ENCODE data around the gene NWD2.

NWD2 gene

GRCh38 chr4:37305984-37306383, 61.4 kb downstream of the NWD2 start:
- DNase-seq: no peak

- no peak for DNase-seq
Observed at GRCh38 chr4:37317104-37317643, 72.6 kb downstream of the NWD2 start.

GRCh38 chr4:37320513-37321235, 76.1 kb downstream of the NWD2 start:
- DNase-seq: no peak

GRCh38 chr4:37322122-37322521, 77.6 kb downstream of the NWD2 start:
- no peak for DNase-seq

GRCh38 chr4:37324546-37324945, 80.0 kb downstream of the NWD2 start:
- DNase-seq: peak in 1 of 2 donors; percentile 32

- no peak for DNase-seq
Observed at GRCh38 chr4:37326852-37327251, 82.3 kb downstream of the NWD2 start.

- no peak for DNase-seq
Observed at GRCh38 chr4:37338972-37339371, 94.4 kb downstream of the NWD2 start.

GRCh38 chr4:37358748-37359147, 114.2 kb downstream of the NWD2 start:
- DNase-seq: no peak

GRCh38 chr4:37359261-37359660, 114.7 kb downstream of the NWD2 start:
- DNase-seq: no peak

- no peak for DNase-seq
Observed at GRCh38 chr4:37365888-37366287, 121.3 kb downstream of the NWD2 start.

GRCh38 chr4:37367901-37368300, 123.4 kb downstream of the NWD2 start:
- no peak for DNase-seq

GRCh38 chr4:37370052-37370451, 125.5 kb downstream of the NWD2 start:
- DNase-seq: no peak

- no peak for DNase-seq
Observed at GRCh38 chr4:37381040-37381668, 136.6 kb downstream of the NWD2 start.

- DNase-seq: peak in 1 of 2 donors; percentile 47
Observed at GRCh38 chr4:37383579-37384229, 139.2 kb downstream of the NWD2 start.

- DNase-seq: no peak
Observed at GRCh38 chr4:37385424-37385823, 140.9 kb downstream of the NWD2 start.

GRCh38 chr4:37388681-37389365, 144.3 kb downstream of the NWD2 start:
- no peak for DNase-seq

- DNase-seq: no peak
Observed at GRCh38 chr4:37389366-37389765, 144.8 kb downstream of the NWD2 start.

GRCh38 chr4:37389967-37390580, 145.5 kb downstream of the NWD2 start:
- DNase-seq: peak in 1 of 2 donors; percentile 58

GRCh38 chr4:37392521-37393255, 148.1 kb downstream of the NWD2 start:
- DNase-seq: peak; percentile 72 to 83

- DNase-seq: no peak
Observed at GRCh38 chr4:37393321-37393720, 148.8 kb downstream of the NWD2 start.

GRCh38 chr4:37393889-37394288, 149.3 kb downstream of the NWD2 start:
- no peak for DNase-seq

- no peak for DNase-seq
Observed at GRCh38 chr4:37397505-37397904, 153.0 kb downstream of the NWD2 start.

Data from hippocampal formation (tissue), 2 donors.